GM21786 (cell line): ENCODE results near the gene GRID2.
"Not testable (repeated sequence)": the region's sequence is repeated elsewhere in the genome, so short reads cannot be mapped to it uniquely, and the experiment has no call there.

ENCODE experiments used
- ATAC-seq: cut with Tn5 transposase; IDR thresholded peaks from one replicate; pipeline ENCODE4 v1.9.1; 2021; ENCODE audit not compliant: unreplicated experiment

Gene GRID2

GRCh38 chr4:93646233-93646930, 1342.6 kb downstream of the GRID2 start:
- ATAC-seq: peak; percentile 75

- ATAC-seq: peak; percentile 38
These were observed 1344.5 kb downstream of the GRID2 start for GRCh38 chr4:93648258-93648657.

- ATAC-seq: no peak
These were observed 1346.1 kb downstream of the GRID2 start for GRCh38 chr4:93649828-93650227.

- no peak for ATAC-seq
These were observed 1350.4 kb downstream of the GRID2 start for GRCh38 chr4:93654211-93654610.

- no peak for ATAC-seq
These were observed 1353.8 kb downstream of the GRID2 start for GRCh38 chr4:93657527-93657926.

- ATAC-seq: no peak
These were observed 1354.7 kb downstream of the GRID2 start for GRCh38 chr4:93658443-93658842.

- ATAC-seq: no peak
These were observed 1355.9 kb downstream of the GRID2 start for GRCh38 chr4:93659629-93660028.

GRCh38 chr4:93660036-93660435, 1356.3 kb downstream of the GRID2 start:
- ATAC-seq: no peak

GRCh38 chr4:93670434-93670833, 1366.7 kb downstream of the GRID2 start:
- ATAC-seq: no peak

GRCh38 chr4:93671093-93671492, 1367.3 kb downstream of the GRID2 start:
- peak; percentile 55 for ATAC-seq

- not testable (repeated sequence) for ATAC-seq
These were observed 1373.2 kb downstream of the GRID2 start for GRCh38 chr4:93676937-93677336.

- no peak for ATAC-seq
These were observed 1380.8 kb downstream of the GRID2 start for GRCh38 chr4:93684571-93684970.

GRCh38 chr4:93687304-93687703, 1383.5 kb downstream of the GRID2 start:
- ATAC-seq: no peak

- no peak for ATAC-seq
These were observed 1385.2 kb downstream of the GRID2 start for GRCh38 chr4:93688978-93689377.

GRCh38 chr4:93693141-93693540, 1389.4 kb downstream of the GRID2 start:
- no peak for ATAC-seq

GRCh38 chr4:93698686-93699085, 1394.9 kb downstream of the GRID2 start:
- ATAC-seq: no peak

GRCh38 chr4:93700571-93700970, 1396.8 kb downstream of the GRID2 start:
- no peak for ATAC-seq

GRCh38 chr4:93710101-93710846, 1406.5 kb downstream of the GRID2 start:
- peak; percentile 79 for ATAC-seq

GRCh38 chr4:93710847-93711430, 1407.2 kb downstream of the GRID2 start:
- no peak for ATAC-seq

GRCh38 chr4:93718233-93718632, 1414.5 kb downstream of the GRID2 start:
- no peak for ATAC-seq

GRCh38 chr4:93719552-93719951, 1415.8 kb downstream of the GRID2 start:
- no peak for ATAC-seq

- ATAC-seq: no peak
These were observed 1418.7 kb downstream of the GRID2 start for GRCh38 chr4:93722446-93722845.
